BJ (cell line): Measurements from ENCODE around the gene ENOX2. TPM values are rescaled to one million over a fixed set of nuclear protein-coding genes. Genes with fewer than 3 reads are reported as not detected.
"Not testable (repeated sequence)": the region's sequence is repeated elsewhere in the genome, so short reads cannot be mapped to it uniquely, and the experiment has no call there.

ENCODE experiments used
- CTCF ChIA-PET: fragments of 350-600 bp; formaldehyde crosslinking; extraction: SDS; loops from one replicate; lab custom pipeline; 2021; ENCODE audit warnings: antibody characterized with exemption, inconsistent platforms; lab: Yijun Ruan, JAX
- POLR2A ChIA-PET: fragments of 300-600 bp; sonication (Branson Sonifier 250); formaldehyde crosslinking; extraction: SDS; loops from one replicate; lab custom pipeline; 2021; ENCODE audit warnings: antibody characterized with exemption; lab: Charles Lee
- DNase-seq: peaks from one replicate; pipeline ENCODE4 v3.0.0-alpha.2; 2011; ENCODE audit warnings: low read depth
- H3K27me3 ChIP-seq: 2 replicates; pipeline ENCODE4 v1.6.0; 2011; ENCODE audit warnings: low read length; ENCODE audit not compliant: control insufficient read depth, insufficient read depth
- H3K36me3 ChIP-seq: 2 replicates; pipeline ENCODE4 v1.5.1; 2011; ENCODE audit warnings: low read length; ENCODE audit not compliant: control insufficient read depth, insufficient read depth
- H3K4me3 ChIP-seq: 2 replicates; pipeline ENCODE4 v1.5.1; 2011; ENCODE audit warnings: low read depth, mild to moderate bottlenecking, control low read depth, low read length
- CTCF ChIP-seq: IDR thresholded peaks from 2 replicates; pipeline ENCODE4 v1.5.1; 2011; ENCODE audit warnings: low read depth, mild to moderate bottlenecking, control low read depth, inconsistent platforms, low read length, moderate library complexity; ENCODE audit not compliant: insufficient read depth
- polyA plus RNA-seq: library from polyadenylated mRNA; depleted of rRNA; stranded (reverse); fragments of >200 nt; gene quantifications from 2 replicates; pipeline ENCODE4 v1.2.3, GENCODE V29; 2011

The ENOX2 gene
- polyA plus RNA-seq, 1 experiment: 17.5 TPM

- no peak for TF ChIP-seq CTCF
- ChIA-PET CTCF (interaction anchor here (1.2 kb wide), 1 partner anchor 370 kb away, joined by 3 read pairs; no protein-coding TSS in a partner anchor), POLR2A (no interaction called here)
- DNase-seq: no peak
- H3K27me3 ChIP-seq: no peaks in the 10 kb centered on the region
- no peaks in the 10 kb centered on the region for H3K36me3 ChIP-seq
- H3K4me3 ChIP-seq: no peak overlapping the region
Measured at GRCh38 chrX:130714135-130714534, 188.9 kb downstream of the ENOX2 start.

GRCh38 chrX:130709178-130709577 lies 193.8 kb downstream of the ENOX2 start:
- H3K4me3 ChIP-seq, DNase-seq, POLR2A ChIA-PET, CTCF ChIA-PET, H3K27me3 ChIP-seq, H3K36me3 ChIP-seq: not testable (repeated sequence)

- ChIA-PET CTCF (no interaction called here), POLR2A (no interaction called here)
- H3K4me3 ChIP-seq: no peak overlapping the region
- no peaks in the 10 kb centered on the region for H3K36me3 ChIP-seq
- H3K27me3 ChIP-seq: no peaks in the 10 kb centered on the region
- no peak for DNase-seq
- no peak for TF ChIP-seq CTCF
Measured at GRCh38 chrX:130705591-130705990, 197.4 kb downstream of the ENOX2 start.

GRCh38 chrX:130704053-130705038 lies 198.7 kb downstream of the ENOX2 start:
- H3K4me3 ChIP-seq: no peak overlapping the region
- CTCF ChIA-PET: interaction anchor here (0.6 kb wide), 1 partner anchor 305 kb away, joined by 3 read pairs; no protein-coding TSS in a partner anchor
- TF ChIP-seq CTCF: no peak
- DNase-seq: no peak
- no peaks in the 10 kb centered on the region for H3K27me3 ChIP-seq
- POLR2A ChIA-PET: interaction anchor here (0.6 to 0.7 kb wide), 2 partner anchors 42 to 1945 kb away, joined by 3 read pairs; no protein-coding TSS in a partner anchor
- H3K36me3 ChIP-seq: no peaks in the 10 kb centered on the region

GRCh38 chrX:130702867-130703707 lies 199.9 kb downstream of the ENOX2 start:
- POLR2A ChIA-PET: interaction anchor here (0.6 kb wide), 1 partner anchor 24 kb away, joined by 4 read pairs; no protein-coding TSS in a partner anchor
- H3K4me3 ChIP-seq: no peak overlapping the region
- no peak for DNase-seq
- no peak for TF ChIP-seq CTCF
- no peaks in the 10 kb centered on the region for H3K27me3 ChIP-seq
- no peaks in the 10 kb centered on the region for H3K36me3 ChIP-seq
- CTCF ChIA-PET: interaction anchor here (0.6 kb wide), 1 partner anchor 304 kb away, joined by 3 read pairs; no protein-coding TSS in a partner anchor
